ENCODE results near the gene SREBF1.
"Not testable (repeated sequence)": the region's sequence is repeated elsewhere in the genome, so short reads cannot be mapped to it uniquely, and the experiment has no call there.

Gene SREBF1

GRCh38 chr17:17809531-17810083, 27.2 kb downstream of the SREBF1 start:
- no peaks in the 10 kb centered on the region for H3K9me3 ChIP-seq
- H3K36me3 ChIP-seq, result peaks cover 45% of the 10 kb centered on the region
- H3K4me1 ChIP-seq (ENCODE audit: control insufficient read depth in 1 of 2, insufficient read depth in 1 of 2, low read depth in 1 of 2, low read length in 1 of 2), result peaks cover 0 to 3% of the 10 kb centered on the region in 2 experiments
- H3K27me3 ChIP-seq, result no peaks in the 10 kb centered on the region
- no peak overlapping the region for H3K27ac ChIP-seq
- no peak overlapping the region for H3K4me3 ChIP-seq (ENCODE audit: low read depth in 1 of 2, low read length in 1 of 2)
- TF ChIP-seq CTCF (IDR thresholded peaks at IDR 0.05), result no peak

GRCh38 chr17:17808706-17809432, 27.9 kb downstream of the SREBF1 start:
- Histone ChIP-seq H3K27me3 (no peaks in the 10 kb centered on the region), H3K36me3 (peaks cover 38% of the 10 kb centered on the region), H3K27ac (no peak overlapping the region), H3K9me3 (no peaks in the 10 kb centered on the region), H3K4me1 (ENCODE audit: control insufficient read depth in 1 of 2, insufficient read depth in 1 of 2, low read depth in 1 of 2, low read length in 1 of 2) (peaks cover 0 to 3% of the 10 kb centered on the region in 2 experiments), H3K4me3 (ENCODE audit: low read depth in 1 of 2, low read length in 1 of 2) (no peak overlapping the region)
- no peak for TF ChIP-seq CTCF (IDR thresholded peaks at IDR 0.05)

- H3K4me1 ChIP-seq (ENCODE audit: control insufficient read depth in 1 of 2, insufficient read depth in 1 of 2, low read depth in 1 of 2, low read length in 1 of 2); H3K4me3 ChIP-seq (ENCODE audit: low read depth in 1 of 2, low read length in 1 of 2); H3K27ac ChIP-seq; H3K9me3 ChIP-seq; H3K27me3 ChIP-seq: not testable (repeated sequence)
- peaks cover 31% of the 10 kb centered on the region for H3K36me3 ChIP-seq
Observed at GRCh38 chr17:17808200-17808599, 28.6 kb downstream of the SREBF1 start.

GRCh38 chr17:17807440-17807839, 29.3 kb downstream of the SREBF1 start:
- H3K27ac ChIP-seq, result no peak overlapping the region
- TF ChIP-seq CTCF (IDR thresholded peaks at IDR 0.05), result no peak
- peaks cover 24% of the 10 kb centered on the region for H3K36me3 ChIP-seq
- H3K27me3 ChIP-seq, result no peaks in the 10 kb centered on the region
- H3K4me1 ChIP-seq (ENCODE audit: control insufficient read depth in 1 of 2, insufficient read depth in 1 of 2, low read depth in 1 of 2, low read length in 1 of 2), result peaks cover 0 to 3% of the 10 kb centered on the region in 2 experiments
- H3K9me3 ChIP-seq, result no peaks in the 10 kb centered on the region
- no peak overlapping the region for H3K4me3 ChIP-seq (ENCODE audit: low read depth in 1 of 2, low read length in 1 of 2)

GRCh38 chr17:17806611-17807274, 30.0 kb downstream of the SREBF1 start:
- Histone ChIP-seq H3K36me3 (peaks cover 22% of the 10 kb centered on the region), H3K27me3 (no peaks in the 10 kb centered on the region), H3K4me1 (ENCODE audit: control insufficient read depth in 1 of 2, insufficient read depth in 1 of 2, low read depth in 1 of 2, low read length in 1 of 2) (no peaks in the 10 kb centered on the region), H3K9me3 (no peaks in the 10 kb centered on the region), H3K4me3 (ENCODE audit: low read depth in 1 of 2, low read length in 1 of 2) (no peak overlapping the region), H3K27ac (no peak overlapping the region)
- TF ChIP-seq CTCF (IDR thresholded peaks at IDR 0.05), result no peak

- no peak overlapping the region for H3K27ac ChIP-seq
- no peak overlapping the region for H3K4me3 ChIP-seq (ENCODE audit: low read depth in 1 of 2, low read length in 1 of 2)
- peaks cover 16% of the 10 kb centered on the region for H3K36me3 ChIP-seq
- TF ChIP-seq CTCF (IDR thresholded peaks at IDR 0.05), result no peak
- H3K9me3 ChIP-seq, result no peaks in the 10 kb centered on the region
- no peaks in the 10 kb centered on the region for H3K27me3 ChIP-seq
- H3K4me1 ChIP-seq (ENCODE audit: control insufficient read depth in 1 of 2, insufficient read depth in 1 of 2, low read depth in 1 of 2, low read length in 1 of 2), result no peaks in the 10 kb centered on the region
Observed at GRCh38 chr17:17806035-17806434, 30.8 kb downstream of the SREBF1 start.
